GM10266 (cell line): Measurements from ENCODE around the gene OSBP.

Experiments used
- DNase-seq: peaks from one replicate; pipeline ENCODE4 v3.0.0; 2012; ENCODE audit errors: extremely low spot score
- CTCF ChIP-seq: IDR thresholded peaks from 2 replicates; pipeline ENCODE4 v1.5.1; 2012; ENCODE audit warnings: mild to moderate bottlenecking, low read depth; ENCODE audit not compliant: control insufficient read depth, insufficient read depth; ENCODE audit errors: missing control alignments

OSBP gene

GRCh38 chr11:59616396-59616982 is 915 bp upstream of the OSBP start:
- no peak for TF ChIP-seq CTCF
- no peak for DNase-seq

- no peak for TF ChIP-seq CTCF
- peak; percentile 40 for DNase-seq
Observed at GRCh38 chr11:59615120-59615636, 396 bp downstream of the OSBP start.

- DNase-seq: no peak
- TF ChIP-seq CTCF: no peak
Observed at GRCh38 chr11:59614277-59615119, 1.1 kb downstream of the OSBP start.

- DNase-seq: no peak
- no peak for TF ChIP-seq CTCF
Observed at GRCh38 chr11:59611570-59612565, 3.7 kb downstream of the OSBP start.

GRCh38 chr11:59610289-59610688 is 5.3 kb downstream of the OSBP start:
- no peak for TF ChIP-seq CTCF
- DNase-seq: no peak

- DNase-seq: no peak
- TF ChIP-seq CTCF: no peak
Observed at GRCh38 chr11:59607703-59608454, 7.7 kb downstream of the OSBP start.
